GM19397 (cell line): Measurements from ENCODE around the gene ZFR.
"Not testable (repeated sequence)": the region's sequence is repeated elsewhere in the genome, so short reads cannot be mapped to it uniquely, and the experiment has no call there.

Source experiments
- ATAC-seq: cut with Tn5 transposase; IDR thresholded peaks from one replicate; pipeline ENCODE4 v1.9.1; 2021; ENCODE audit warnings: mild to moderate bottlenecking, moderate library complexity; ENCODE audit not compliant: unreplicated experiment

The ZFR gene

DNA sequence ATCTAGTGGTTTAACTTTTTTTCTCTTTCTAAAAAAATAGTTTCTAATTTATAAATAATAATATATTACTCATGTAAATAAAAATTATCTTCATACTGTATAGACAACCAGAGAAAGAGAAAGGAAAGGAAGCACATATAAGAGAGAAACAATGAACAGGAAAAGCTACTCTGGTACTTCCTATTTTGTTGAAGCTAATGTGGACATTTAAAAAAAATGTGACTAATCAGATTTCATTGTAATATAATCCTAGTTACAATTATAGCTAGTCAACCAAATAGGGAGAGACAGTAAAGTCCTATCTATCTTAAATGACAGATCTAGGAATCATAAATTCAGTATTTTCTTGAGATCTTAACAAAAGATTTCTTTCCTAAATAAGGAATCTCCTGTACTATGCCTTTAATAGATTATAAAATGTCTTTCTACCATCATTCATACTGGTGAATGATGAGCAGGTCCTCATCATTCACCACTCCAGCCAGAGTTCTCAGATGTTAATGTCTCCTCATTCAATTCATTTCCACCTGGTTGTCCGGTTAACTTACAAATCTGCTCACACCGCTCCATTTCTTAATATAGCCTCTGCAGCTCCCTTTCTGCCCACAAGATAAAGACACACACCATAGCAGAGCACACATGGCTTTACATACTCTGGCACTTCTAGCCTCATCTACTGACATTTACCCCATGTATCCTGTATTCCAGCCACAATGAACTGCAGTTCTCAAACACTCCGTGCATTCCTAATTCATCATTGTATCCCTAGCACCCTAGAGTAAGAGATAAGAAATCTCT, 30.9 kb downstream of the ZFR start:
- no peak for ATAC-seq

DNA sequence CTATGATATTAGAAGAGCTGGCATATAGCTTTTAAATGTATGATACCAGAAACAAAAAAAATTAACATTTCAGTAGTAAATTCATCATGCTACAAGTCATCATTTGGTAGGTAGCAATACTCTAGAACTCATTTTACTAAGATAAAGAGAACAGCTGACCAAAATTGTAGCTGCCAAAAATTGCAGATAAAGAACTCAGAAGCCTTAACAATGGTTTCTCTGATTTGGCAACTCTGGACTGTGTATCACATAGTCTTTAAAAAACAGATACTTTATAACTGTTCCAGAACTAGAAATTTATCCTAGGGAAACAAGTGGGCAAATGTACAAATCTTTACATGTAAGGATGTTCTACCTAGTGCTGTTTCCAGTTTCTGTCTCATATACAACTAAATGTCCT, 33.9 kb downstream of the ZFR start:
- ATAC-seq = no peak

DNA sequence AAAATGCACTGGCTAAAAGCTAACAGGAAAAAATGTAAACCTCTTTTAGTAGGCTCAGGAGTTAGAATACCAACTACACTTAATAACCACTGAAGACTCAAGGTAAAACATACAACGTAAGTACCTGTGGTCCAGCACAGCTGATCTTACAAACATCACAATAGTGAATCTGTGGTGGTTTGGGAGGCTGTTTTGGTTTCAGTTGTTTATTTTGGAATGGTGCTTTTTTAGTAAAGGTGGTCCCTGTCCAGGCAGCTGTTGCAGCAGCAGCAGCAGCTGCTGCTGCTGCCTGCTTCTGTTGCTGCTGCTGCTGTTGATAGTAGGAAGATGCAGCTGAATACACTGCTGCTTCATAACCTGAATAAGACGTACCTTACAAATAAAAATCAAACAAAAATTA, 37.9 kb downstream of the ZFR start:
- no peak for ATAC-seq

DNA sequence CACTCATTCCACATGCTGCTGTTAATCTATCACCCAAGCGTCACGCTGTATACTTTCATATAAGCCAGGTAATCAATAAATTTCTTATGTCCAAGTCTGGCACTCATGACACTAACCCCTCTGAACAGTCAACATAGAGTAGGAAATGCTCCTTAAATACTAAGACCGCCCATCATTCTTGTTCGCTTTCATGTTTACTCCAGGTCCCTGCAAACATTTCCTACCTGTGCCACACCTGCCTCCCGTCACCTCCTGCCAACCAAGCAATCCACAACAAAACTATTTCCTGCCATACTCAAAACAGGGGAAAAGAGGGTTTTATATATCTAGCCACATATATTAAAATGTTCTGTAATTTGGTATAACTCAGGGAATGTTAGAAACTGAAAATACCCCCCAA, 39.0 kb downstream of the ZFR start:
- no peak for ATAC-seq

DNA sequence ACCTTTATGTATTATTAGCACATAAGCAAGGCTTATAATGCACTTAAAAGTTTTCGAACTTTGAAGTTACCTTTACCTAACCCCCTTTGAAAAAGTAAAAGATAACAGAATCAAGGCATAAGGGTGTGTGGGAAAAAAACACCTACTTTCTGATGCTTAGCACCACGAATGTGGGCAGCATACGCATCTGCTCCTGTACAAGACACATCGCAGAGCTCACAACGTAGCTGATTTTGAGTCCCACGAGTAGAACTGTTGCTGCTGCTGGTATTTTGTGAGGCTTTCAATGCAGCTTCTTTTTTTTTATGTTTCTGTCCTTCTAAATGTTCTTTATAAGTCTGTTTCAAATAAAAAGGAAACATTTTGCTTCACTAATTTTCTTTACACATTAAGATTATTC, 40.8 kb downstream of the ZFR start:
- no peak for ATAC-seq

DNA sequence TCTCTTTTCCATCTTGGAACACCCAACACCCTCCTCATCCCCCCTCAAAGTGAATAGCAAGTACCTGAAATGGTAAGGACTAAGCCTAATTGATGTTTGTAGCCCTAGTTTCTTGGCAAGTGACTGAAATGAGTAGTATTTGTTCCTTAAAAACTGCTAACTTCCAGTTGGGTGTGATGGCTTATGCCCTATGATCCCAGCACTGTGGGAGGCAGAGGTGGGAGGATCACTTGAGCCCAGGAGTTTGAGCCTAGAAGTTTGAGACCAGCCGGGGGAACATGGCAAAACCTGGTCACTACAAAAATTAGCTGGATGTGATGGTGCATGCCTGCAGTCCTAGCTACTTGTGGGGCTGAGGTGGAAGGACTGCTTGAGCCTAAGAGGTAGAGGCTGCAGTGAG, 44.1 kb downstream of the ZFR start:
- ATAC-seq = no peak

DNA sequence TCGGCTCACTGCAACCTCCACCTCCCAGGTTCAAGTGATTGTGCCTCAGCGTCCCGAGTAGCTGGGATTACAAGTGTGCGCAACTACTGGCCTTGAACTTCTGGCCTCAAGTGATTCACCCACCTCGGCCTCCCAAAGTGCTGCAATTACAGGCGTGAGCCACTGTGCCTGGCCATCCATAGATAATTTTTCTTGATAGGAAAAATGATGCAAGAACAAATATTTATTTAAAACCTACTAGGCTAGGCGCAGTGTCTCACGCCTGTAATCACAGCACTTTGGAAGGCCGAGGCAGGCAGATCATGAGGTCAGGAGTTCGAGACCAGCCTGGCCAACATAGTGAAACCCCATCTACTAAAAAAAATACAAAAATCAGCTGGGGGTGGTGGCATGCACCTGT, 45.8 kb downstream of the ZFR start:
- ATAC-seq = not testable (repeated sequence)

DNA sequence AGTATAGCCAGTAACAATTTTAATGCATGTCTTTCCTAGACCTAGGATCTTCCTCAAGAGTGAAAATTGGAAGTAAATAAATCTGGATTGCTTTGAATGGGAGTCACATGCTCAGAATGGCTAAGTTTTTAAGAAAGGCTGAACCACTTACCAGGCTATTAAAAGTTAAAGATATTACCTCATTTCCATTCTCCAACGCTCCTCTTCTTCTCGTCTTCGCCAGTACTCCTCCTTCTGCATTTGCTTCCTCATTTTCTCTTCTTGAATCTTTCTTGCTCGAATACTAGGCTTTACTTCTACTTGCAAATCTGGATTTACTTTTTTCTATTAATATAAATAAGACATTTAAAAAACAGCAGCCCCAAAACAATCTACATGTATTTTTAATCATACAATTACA, 49.6 kb downstream of the ZFR start:
- ATAC-seq = no peak

DNA sequence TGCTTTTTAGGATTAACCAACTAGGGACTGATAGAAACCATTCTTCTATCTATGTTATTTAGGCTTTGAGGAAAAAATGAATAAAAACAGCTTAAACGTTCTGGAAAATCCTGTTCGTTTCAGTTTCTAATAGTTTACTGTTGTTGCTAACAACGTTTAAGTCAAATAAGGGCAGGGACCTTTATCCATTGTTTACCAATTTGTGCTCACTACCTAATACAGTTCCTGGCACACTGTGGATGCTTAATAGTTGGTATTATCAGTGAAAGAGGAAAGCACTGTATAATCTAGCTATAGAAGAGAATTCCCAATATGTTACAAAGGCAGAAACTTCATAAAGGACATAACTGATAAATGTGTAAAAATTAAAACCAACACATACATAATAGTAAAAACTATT, 52.5 kb downstream of the ZFR start:
- ATAC-seq = no peak

DNA sequence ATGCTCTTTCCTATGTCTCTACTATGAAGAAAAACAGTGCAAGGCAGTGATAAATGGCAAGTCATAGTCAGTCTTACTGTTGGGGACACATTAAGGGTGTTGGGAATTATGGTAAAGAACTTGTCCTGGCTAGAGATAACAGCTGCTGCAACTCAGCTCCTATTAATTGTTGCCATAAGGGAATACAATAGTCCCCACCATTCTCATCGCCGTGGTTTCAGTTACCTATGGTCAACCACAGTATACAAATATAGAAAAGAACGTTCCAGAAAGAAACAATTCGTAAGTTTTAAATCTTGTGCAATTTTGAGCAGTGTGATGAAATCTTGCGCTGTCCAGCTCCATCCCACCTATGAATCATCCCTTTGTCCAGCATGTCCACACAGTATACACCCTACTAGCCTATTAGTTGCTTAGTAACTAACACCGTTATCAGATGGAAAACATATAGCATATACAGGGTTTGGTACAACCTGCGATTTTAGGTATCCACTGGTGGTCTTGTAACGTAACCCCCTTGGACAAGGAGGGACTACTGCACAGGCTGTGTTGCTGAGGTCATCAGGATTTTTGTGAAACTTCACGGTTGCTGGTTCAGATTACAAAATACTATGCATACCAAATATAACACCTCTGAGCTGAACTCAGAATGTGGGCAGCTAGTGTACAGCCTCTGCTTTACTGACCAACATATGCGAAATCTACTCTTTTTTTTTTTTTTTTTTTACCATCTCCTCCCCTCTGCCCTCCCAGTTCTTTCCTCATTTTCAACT, 53.5 kb downstream of the ZFR start:
- no peak for ATAC-seq

DNA sequence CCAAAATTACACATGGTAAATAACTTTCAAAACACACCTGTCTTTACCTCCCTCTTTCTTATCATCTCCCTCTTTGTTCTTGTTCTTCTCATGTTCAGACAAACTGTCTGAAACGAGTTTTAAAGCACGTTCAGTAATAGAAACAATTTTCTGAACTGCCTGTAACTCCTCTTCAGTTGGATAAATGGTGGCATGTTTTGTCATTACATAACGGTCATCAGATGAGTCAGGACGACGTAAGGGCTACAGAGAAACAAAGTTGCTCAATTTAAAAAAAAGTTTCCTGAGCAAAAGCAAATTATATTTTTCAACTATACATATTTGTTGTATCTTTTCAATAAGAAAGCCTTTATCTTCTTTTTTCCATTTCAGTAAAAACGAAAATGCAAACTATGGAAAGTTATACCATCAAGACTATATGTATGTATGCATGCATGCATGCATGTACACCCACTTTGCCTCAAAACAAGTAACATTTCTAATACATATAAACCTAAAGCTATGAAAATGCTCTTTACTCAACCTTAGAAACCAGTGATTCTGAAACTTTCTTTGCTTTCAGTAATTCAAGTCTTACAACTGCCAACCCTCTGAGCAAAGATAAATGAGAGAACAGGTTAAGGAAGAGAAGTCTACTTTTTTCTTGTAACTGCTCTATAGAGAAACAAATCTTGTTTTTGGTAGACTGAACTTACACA, 56.0 kb downstream of the ZFR start:
- ATAC-seq = no peak

DNA sequence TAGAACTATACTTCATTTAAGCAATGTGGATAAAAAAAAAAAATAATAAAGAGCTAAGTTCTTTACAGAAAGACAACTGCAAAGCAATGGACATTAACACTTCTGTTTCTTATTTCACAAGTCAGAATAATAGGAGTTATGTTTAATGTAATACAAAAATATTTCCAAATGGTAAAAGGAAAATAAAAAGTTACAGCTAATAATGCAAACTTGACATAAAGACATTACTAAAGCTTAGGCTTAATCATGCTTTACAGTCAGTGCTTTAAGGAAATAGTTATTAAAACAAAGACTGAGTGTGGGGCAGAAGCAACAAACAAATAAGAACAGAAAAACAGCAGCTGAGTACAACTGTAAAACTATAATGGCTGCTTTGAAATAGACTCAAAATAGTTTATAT, 56.7 kb downstream of the ZFR start:
- ATAC-seq = no peak

DNA sequence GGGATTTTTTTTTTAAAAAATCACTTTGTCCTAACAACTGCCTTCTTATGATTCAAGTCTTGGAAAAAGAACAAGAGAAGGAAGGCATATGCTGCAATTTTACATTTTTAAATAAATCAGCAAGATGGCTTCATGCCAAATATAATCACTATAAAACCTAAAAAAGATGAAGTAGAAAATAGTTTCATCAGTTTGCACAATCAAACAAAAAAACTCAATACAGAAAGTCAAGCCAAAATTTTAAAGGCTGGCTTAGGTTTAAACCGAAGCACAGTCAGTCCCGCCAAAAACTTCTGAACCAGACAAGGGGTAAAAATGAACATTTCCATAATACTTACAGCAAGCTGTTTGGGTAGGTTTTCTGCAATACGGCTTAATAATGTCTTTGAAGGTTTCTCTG, 57.3 kb downstream of the ZFR start:
- ATAC-seq = no peak

DNA sequence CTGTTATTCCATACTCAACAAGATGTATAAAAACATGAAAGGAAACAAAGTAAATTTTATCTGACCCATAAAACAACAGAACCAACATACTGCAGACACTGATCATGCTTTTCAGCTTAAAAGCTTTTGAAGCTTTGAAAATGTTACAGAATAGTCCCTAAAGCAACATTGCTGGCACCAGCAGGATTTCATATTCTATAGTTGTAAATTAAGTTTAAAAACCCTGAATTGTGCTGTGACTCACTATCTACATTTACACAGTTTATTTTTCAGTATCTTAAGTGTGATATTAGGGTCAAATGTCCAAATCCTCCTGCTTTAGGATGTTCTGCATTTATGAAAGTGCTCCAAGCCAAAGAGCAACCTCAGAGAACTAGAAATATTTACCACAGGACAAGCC, 59.9 kb downstream of the ZFR start:
- no peak for ATAC-seq

DNA sequence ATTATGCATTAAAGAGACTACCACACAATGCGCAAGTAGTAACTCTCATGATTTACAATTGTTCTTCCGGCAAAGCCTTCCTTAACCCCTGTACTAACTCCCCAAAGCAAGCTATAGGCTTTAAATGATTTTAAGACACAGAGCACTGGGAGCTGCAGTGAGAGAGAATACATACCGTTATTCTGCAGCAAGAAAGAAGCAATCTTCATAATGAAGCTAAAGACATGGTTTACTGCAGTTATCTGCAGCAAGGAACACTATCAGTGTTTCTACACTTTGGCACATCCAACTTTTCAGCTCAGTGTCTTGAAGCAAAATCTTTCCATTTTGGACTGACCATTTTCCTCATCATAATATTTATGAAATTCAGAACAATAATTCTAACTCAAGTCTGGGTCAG, 61.0 kb downstream of the ZFR start:
- no peak for ATAC-seq

DNA sequence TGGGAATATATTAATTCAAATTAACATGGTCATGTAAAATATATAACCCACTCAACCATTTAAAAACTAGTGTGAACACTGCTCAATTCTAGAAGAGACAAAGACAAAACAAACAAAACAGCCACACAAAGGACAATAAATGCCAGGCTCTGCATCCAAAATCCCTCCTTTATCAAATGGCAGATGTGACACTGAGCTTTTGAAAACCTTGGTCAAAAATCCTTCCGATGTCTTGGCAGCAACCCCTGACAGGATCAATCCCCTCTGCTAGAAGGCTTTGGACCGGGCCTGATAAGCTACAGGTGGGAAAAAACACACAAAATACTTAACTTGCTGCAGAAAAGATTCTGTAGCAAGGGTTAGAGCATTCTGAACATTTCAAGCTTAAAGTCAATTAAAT, 61.5 kb downstream of the ZFR start:
- no peak for ATAC-seq

DNA sequence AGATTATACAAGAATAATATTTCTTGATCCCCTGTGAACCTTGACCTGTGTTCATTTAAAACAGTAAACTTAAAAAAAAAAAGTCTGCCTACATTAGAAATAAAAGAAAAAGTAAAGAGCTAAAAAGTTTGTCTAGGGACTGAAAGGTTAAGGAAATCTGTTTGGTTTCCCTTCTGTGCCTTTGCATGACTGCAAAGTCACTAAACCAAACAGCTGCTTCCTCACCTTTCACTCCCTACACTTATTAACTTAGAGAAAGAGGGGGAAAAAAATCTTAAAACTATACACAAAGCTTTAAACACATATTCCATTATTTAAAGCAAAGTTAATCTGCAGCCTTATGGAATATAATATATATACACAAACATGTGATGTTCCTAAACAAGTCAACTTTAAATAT, 65.1 kb downstream of the ZFR start:
- ATAC-seq = no peak

DNA sequence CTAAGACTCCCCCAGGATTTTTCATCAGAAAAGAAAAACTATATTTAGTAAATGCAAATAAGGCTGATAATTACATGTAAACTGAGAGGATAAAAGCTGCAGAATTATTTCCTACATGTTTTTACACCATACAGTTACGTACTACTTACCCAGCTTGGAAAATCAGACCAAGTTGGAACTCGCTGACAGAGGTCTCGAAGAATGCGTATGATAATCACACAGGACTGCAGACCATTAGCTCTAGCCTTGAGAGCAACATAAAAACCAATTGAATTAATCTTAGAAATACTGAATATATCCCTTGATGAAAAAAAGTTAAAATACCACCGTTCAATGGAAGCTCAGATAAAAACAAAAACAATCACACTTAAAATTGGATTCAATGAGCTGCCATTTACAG, 65.6 kb downstream of the ZFR start:
- no peak for ATAC-seq

DNA sequence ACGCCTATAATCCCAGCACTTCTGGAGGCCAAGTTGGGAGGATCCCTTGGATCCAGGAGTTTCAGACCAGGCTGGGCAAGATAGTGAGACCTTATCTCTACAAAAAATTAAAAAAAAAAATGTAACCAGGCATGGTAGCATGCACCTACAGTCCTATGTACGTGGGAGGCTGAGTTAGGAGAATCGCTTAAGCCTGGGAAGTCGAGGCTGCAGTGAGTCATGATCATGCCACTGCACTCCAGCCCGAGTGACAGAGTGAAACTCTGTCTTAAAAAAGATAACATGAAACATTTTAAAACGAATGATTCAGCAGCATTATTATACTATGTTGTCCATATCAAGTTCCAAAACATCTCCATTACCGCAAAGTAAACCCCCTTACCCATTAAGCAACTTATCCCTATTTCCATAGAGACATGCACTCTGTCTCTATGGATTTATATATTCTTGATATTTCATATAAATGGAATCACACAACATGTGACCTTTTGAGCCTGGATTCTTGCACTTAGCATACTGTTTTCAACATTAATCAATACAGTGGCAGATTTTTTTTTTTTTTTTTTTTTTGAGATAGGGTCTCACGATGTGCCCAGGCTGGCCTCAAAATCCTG, 74.9 kb downstream of the ZFR start:
- no peak for ATAC-seq

DNA sequence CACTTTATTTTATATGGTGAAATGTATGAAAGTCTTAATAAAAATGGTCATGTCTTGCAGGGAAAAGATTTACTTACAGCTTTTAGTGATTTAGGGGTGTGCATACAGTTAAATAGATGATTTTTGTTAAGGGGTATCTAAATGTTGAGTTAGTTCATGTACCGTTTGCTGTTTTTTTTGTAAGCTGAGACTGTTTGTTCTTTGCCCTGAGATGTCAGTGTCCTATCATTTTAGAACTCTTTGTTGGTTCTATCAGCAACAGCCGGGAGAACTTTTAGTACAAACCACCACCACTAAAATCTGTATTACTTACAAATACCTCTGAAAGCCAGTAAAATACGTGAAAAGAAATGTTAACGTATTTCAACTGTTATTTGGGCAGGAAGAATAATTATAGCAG, 75.5 kb downstream of the ZFR start:
- ATAC-seq = no peak

DNA sequence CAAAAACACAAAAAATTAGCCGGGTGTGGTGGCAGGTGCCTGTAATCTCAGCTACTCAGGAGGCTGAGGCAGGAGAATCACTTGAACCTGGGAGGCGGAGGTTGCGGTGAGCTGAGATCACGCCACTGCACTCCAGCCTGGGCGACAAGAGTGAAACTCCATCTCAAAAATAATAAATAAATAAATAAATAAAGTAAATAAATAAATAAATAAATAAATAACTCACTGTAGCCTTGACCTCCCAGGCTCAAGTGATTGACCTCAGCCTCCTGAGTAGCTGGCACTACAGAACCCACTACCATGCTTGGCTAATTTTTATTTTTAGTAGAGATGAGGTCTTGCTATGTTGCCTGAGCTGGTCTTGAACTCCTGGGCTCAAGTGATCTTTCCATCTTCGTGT, 77.3 kb downstream of the ZFR start:
- ATAC-seq = not testable (repeated sequence)

DNA sequence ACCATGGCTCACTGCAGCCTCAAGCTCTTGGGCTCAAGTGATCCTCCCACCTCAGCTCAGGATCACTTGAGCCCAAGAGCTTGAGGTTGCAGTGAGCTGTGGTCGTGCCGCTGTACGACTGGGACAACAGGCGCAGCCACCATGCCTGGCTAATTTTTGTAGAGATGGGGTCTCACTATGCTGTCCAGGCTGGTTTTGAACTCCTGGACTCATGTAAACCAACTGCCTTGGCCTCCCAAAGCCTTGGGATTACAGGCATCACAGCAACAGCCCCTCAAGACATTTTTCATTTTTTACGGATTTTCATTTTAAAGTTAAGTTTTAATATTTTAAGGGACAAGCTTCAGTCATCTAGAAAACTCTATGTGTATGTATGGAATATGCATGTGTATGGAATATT, 78.9 kb downstream of the ZFR start:
- ATAC-seq = no peak
